CD8-positive, alpha-beta memory T cell (primary cell): ENCODE results near the gene EPN3. TPM values are rescaled to one million over a fixed set of nuclear protein-coding genes. Genes with fewer than 3 reads are reported as not detected.

Experiments used
- CTCF ChIA-PET: fragments of 350-600 bp; sonication (Branson Sonifier 250); formaldehyde crosslinking; loops from one replicate; lab custom pipeline; 2021; ENCODE audit warnings: antibody characterized with exemption; lab: Charles Lee
- POLR2A ChIA-PET: fragments of 350-600 bp; sonication (Branson Sonifier 250); formaldehyde crosslinking; loops from one replicate; lab custom pipeline; 2021; ENCODE audit warnings: antibody characterized with exemption; lab: Charles Lee
- DNase-seq, 5 donors: peaks; one replicate each; pipeline versions ENCODE4 v3.0.0 to v3.0.0-alpha.2; 2020 to 2022; ENCODE audit warnings: mixed read lengths in 1 of 5
- H3K27ac ChIP-seq: one replicate; pipeline ENCODE4 v1.7.0; 2013; ENCODE audit warnings: low read depth, mild to moderate bottlenecking, low read length, moderate library complexity
- H3K27me3 ChIP-seq: 2 replicates; pipeline ENCODE4 v1.7.0; 2013; ENCODE audit warnings: low read length, mild to moderate bottlenecking; ENCODE audit not compliant: insufficient read depth, poor library complexity, severe bottlenecking
- H3K36me3 ChIP-seq: 2 replicates; pipeline ENCODE4 v1.7.0; 2013; ENCODE audit warnings: mild to moderate bottlenecking, low read length, moderate library complexity; ENCODE audit not compliant: insufficient read depth
- H3K4me1 ChIP-seq: 2 replicates; pipeline ENCODE4 v1.7.0; 2013; ENCODE audit warnings: mild to moderate bottlenecking, low read length, moderate library complexity; ENCODE audit not compliant: insufficient read depth
- H3K4me3 ChIP-seq: 2 replicates; pipeline ENCODE4 v1.7.0; 2013; ENCODE audit warnings: mild to moderate bottlenecking, low read length
- H3K9me3 ChIP-seq: 2 replicates; pipeline ENCODE4 v1.7.0; 2013; ENCODE audit warnings: mild to moderate bottlenecking, low read length
- H3K27ac Mint-ChIP-seq, 8 donors: one replicate each; pipeline ENCODE4 v1.8.0; 2020 to 2021; ENCODE audit warnings: mixed read lengths in 8 of 8, mild to moderate bottlenecking in 6 of 8, inconsistent platforms in 3 of 8, moderate library complexity in 3 of 8
- H3K27me3 Mint-ChIP-seq, 2 donors: one replicate each; pipeline ENCODE4 v1.8.0; 2020 to 2021; ENCODE audit warnings: mixed read lengths in 2 of 2, mild to moderate bottlenecking in 1 of 2, moderate library complexity in 1 of 2
- H3K36me3 Mint-ChIP-seq, 3 donors: one replicate each; pipeline ENCODE4 v1.8.0; 2020 to 2021; ENCODE audit warnings: mixed read lengths in 3 of 3, inconsistent platforms in 1 of 3, mild to moderate bottlenecking in 1 of 3
- H3K4me1 Mint-ChIP-seq, 3 donors: one replicate each; pipeline ENCODE4 v1.8.0; 2020 to 2021; ENCODE audit warnings: mixed read lengths in 3 of 3, inconsistent platforms in 1 of 3, mild to moderate bottlenecking in 1 of 3
- H3K4me3 Mint-ChIP-seq, 7 donors: one replicate each; pipeline ENCODE4 v1.8.0; 2020 to 2021; ENCODE audit warnings: mixed read lengths in 7 of 7, mild to moderate bottlenecking in 6 of 7, moderate library complexity in 4 of 7, inconsistent platforms in 2 of 7
- H3K9me3 Mint-ChIP-seq, 5 donors: one replicate each; pipeline ENCODE4 v1.8.0; 2020 to 2022; ENCODE audit warnings: mixed read lengths in 5 of 5, mild to moderate bottlenecking in 3 of 5, moderate library complexity in 2 of 5, inconsistent platforms in 1 of 5
- polyA plus RNA-seq: library from polyadenylated mRNA; unstranded; fragments of 300-500 nt; fragmentation: Illumina TruSeq; gene quantifications from one replicate; pipeline ENCODE4 v1.2.3, GENCODE V29; 2021
- total RNA-seq, 2 experiments: library from RNA; stranded (reverse); gene quantifications; one replicate each; pipeline ENCODE4 v1.2.3, GENCODE V29; 2021

The EPN3 gene
- total and polyA plus RNA-seq, 3 experiments from 2014 or later, result not detected

DNA sequence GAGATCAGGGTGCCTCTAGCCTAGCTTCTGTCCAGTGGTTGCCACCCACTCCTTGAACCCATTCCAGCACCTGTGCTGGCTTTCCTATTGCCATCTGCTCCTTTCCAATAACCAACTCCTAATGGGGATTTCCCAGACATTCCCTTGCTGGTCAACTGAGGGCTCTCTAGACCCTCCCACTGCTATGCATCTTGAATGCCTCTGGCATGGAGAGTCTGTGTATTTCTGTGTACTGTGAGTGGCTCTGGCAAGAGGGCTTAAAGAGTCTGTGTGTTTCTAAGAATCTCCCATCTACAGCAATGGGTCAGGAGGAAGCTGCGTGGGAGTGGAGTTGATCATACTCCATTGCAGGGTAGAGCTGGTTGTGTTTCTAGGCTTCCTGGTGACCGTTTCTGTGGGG lies 11.0 kb upstream of the EPN3 start:
- no peaks in the 10 kb centered on the region for H3K27me3 ChIP-seq
- POLR2A ChIA-PET, result no interaction called here

DNA sequence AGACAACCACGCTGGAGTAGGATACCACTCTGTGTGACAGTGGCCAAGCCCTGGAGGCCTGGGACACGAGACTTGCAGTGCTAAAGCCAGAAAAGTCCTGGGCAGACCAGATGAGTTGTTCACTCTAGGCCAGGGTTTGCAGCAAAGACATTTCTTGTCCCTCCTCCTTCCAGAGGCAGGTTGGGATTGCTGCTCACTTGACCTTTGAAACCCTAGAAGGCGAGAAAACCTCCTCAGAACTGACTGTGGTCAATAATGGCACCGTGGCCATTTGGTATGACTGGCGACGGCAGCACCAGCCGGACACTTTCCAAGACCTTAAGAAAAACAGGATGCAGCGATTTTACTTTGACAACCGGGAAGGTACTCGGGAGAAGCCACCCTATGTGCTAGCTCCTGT lies 9.8 kb upstream of the EPN3 start:
- DNase-seq, result no peak
- no peaks in the 10 kb centered on the region for H3K36me3 ChIP-seq
- no peaks in the 10 kb centered on the region for H3K27me3 ChIP-seq
- H3K9me3 ChIP-seq, result no peaks in the 10 kb centered on the region
- no peaks in the 10 kb centered on the region for H3K36me3 Mint-ChIP-seq
- H3K27ac Mint-ChIP-seq, result no peak overlapping the region
- H3K27me3 Mint-ChIP-seq, result peaks cover 0 to 5% of the 10 kb centered on the region in 2 donors
- H3K9me3 Mint-ChIP-seq, result no peaks in the 10 kb centered on the region
- H3K4me3 Mint-ChIP-seq, result no peak overlapping the region
- H3K4me1 ChIP-seq, result no peaks in the 10 kb centered on the region
- ChIA-PET CTCF (no interaction called here), POLR2A (no interaction called here)
- no peak overlapping the region for H3K27ac ChIP-seq
- no peaks in the 10 kb centered on the region for H3K4me1 Mint-ChIP-seq
- no peak overlapping the region for H3K4me3 ChIP-seq

More for the DNA sequence above, 11.0 kb upstream of the EPN3 start:
- no peak overlapping the region for H3K4me3 ChIP-seq
- CTCF ChIA-PET, result no interaction called here
- H3K4me1 ChIP-seq, result no peaks in the 10 kb centered on the region
- no peak for DNase-seq
- Mint-ChIP-seq H3K27ac (no peak overlapping the region), H3K36me3 (no peaks in the 10 kb centered on the region), H3K4me3 (no peak overlapping the region), H3K9me3 (no peaks in the 10 kb centered on the region), H3K27me3 (peaks cover 0 to 4% of the 10 kb centered on the region in 2 donors), H3K4me1 (no peaks in the 10 kb centered on the region)
- H3K9me3 ChIP-seq, result no peaks in the 10 kb centered on the region
- no peak overlapping the region for H3K27ac ChIP-seq
- no peaks in the 10 kb centered on the region for H3K36me3 ChIP-seq

- DNase-seq, result no peak
- ChIA-PET CTCF (no interaction called here), POLR2A (no interaction called here)
- Histone ChIP-seq H3K27me3 (no peaks in the 10 kb centered on the region), H3K4me3 (no peak overlapping the region), H3K4me1 (no peaks in the 10 kb centered on the region), H3K9me3 (no peaks in the 10 kb centered on the region), H3K27ac (no peak overlapping the region), H3K36me3 (no peaks in the 10 kb centered on the region)
- no peaks in the 10 kb centered on the region for H3K36me3 Mint-ChIP-seq
- H3K27me3 Mint-ChIP-seq, result peaks cover 2 to 5% of the 10 kb centered on the region in 2 donors
- no peak overlapping the region for H3K27ac Mint-ChIP-seq
- no peaks in the 10 kb centered on the region for H3K9me3 Mint-ChIP-seq
- no peaks in the 10 kb centered on the region for H3K4me1 Mint-ChIP-seq
- H3K4me3 Mint-ChIP-seq, result no peak overlapping the region
Observed at GRCh38 chr17:50523208-50523607, 9.3 kb upstream of the EPN3 start.

GRCh38 chr17:50524838-50525237 lies 7.7 kb upstream of the EPN3 start:
- Histone ChIP-seq H3K9me3 (no peaks in the 10 kb centered on the region), H3K36me3 (no peaks in the 10 kb centered on the region), H3K4me1 (no peaks in the 10 kb centered on the region), H3K4me3 (no peak overlapping the region), H3K27me3 (peaks cover 6% of the 10 kb centered on the region), H3K27ac (no peak overlapping the region)
- Mint-ChIP-seq H3K36me3 (no peaks in the 10 kb centered on the region), H3K27ac (no peak overlapping the region), H3K4me1 (no peaks in the 10 kb centered on the region), H3K4me3 (no peak overlapping the region), H3K9me3 (no peaks in the 10 kb centered on the region), H3K27me3 (peaks cover 9 to 18% of the 10 kb centered on the region in 2 donors)
- POLR2A ChIA-PET, result no interaction called here
- CTCF ChIA-PET, result no interaction called here
- DNase-seq, result no peak

DNA sequence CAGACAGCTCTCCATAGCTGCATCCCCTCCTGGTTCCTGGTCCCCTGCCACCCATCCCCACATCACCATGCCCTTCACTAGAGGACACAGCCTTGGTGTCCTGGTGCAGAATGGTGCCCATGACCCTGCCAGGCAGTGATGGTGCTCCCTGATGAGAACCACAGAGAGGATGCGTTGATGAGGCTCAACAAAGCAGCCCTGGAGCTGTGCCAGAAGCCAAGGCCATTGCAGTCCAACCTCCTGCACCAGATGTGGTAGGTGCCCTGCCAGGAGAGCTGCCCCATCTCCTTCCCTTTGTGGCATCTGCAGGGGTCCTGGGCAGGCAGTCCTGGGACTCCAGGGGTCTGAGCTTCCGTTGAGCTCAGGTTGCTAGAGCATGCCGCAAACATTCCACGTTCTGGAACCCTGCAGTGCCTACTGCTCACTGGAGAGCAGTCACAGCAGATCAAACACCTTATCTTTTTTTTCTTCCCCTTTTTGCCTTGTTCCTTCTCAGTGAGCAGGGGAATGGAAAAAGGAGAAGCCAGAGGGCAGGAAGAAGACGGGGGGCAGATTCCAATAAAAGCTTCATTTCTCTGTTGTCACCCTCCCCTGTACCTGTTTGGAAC lies 5.3 kb upstream of the EPN3 start:
- H3K9me3 Mint-ChIP-seq, result no peaks in the 10 kb centered on the region
- no peak overlapping the region for H3K4me3 Mint-ChIP-seq
- peaks cover 0 to 8% (median 0%) of the 10 kb centered on the region in 3 donors for H3K4me1 Mint-ChIP-seq
- no peaks in the 10 kb centered on the region for H3K9me3 ChIP-seq
- H3K27ac ChIP-seq, result no peak overlapping the region
- no peak overlapping the region for H3K27ac Mint-ChIP-seq
- CTCF ChIA-PET, result interaction anchor here (1.3 kb wide), 1 partner anchor 15 kb away, joined by 3 read pairs; no protein-coding TSS in a partner anchor
- H3K4me3 ChIP-seq, result no peak overlapping the region
- no peaks in the 10 kb centered on the region for H3K4me1 ChIP-seq
- no peaks in the 10 kb centered on the region for H3K36me3 ChIP-seq
- H3K27me3 ChIP-seq, result peaks cover 29% of the 10 kb centered on the region
- POLR2A ChIA-PET, result no interaction called here
- no peak for DNase-seq
- H3K27me3 Mint-ChIP-seq, result peaks cover 29 to 42% of the 10 kb centered on the region in 2 donors
- H3K36me3 Mint-ChIP-seq, result no peaks in the 10 kb centered on the region

DNA sequence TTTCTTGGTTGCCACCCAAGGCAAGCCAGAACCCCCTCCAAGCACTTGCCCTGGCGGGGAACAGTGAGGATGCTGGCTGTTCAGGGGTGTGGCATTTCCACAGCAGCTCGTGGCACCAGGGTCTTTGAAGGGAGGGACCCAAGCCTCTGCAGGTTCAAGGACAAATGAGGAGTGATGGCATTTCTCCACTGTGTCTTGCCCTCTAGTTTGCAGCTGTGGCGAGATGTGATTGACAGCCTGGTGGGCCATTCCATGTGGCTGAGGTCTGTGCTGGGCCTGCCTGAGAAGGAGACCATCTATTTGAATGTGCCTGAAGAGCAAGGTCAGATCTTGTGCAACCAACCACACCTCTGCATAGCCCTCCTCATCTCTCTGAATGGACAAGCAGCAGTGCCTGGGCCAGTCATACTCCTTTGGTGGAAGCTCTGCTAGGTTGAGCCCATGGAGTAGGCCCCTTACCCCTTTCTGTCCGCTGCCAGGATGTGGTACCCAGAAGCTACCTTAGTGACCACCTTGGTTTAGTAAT lies 4.5 kb upstream of the EPN3 start:
- POLR2A ChIA-PET, result no interaction called here
- CTCF ChIA-PET, result interaction anchor here (1.3 to 1.8 kb wide), 2 partner anchors 11 to 14 kb away, joined by 3 to 5 read pairs; no protein-coding TSS in a partner anchor
- no peaks in the 10 kb centered on the region for H3K36me3 Mint-ChIP-seq
- H3K4me3 Mint-ChIP-seq, result no peak overlapping the region
- no peaks in the 10 kb centered on the region for H3K36me3 ChIP-seq
- H3K27ac ChIP-seq, result no peak overlapping the region
- H3K27me3 Mint-ChIP-seq, result peaks cover 35 to 49% of the 10 kb centered on the region in 2 donors
- H3K9me3 ChIP-seq, result no peaks in the 10 kb centered on the region
- H3K4me1 ChIP-seq, result no peaks in the 10 kb centered on the region
- H3K4me3 ChIP-seq, result no peak overlapping the region
- DNase-seq, result no peak
- peaks cover 0 to 13% (median 0%) of the 10 kb centered on the region in 3 donors for H3K4me1 Mint-ChIP-seq
- no peak overlapping the region for H3K27ac Mint-ChIP-seq
- no peaks in the 10 kb centered on the region for H3K9me3 Mint-ChIP-seq
- H3K27me3 ChIP-seq, result peaks cover 37% of the 10 kb centered on the region

DNA sequence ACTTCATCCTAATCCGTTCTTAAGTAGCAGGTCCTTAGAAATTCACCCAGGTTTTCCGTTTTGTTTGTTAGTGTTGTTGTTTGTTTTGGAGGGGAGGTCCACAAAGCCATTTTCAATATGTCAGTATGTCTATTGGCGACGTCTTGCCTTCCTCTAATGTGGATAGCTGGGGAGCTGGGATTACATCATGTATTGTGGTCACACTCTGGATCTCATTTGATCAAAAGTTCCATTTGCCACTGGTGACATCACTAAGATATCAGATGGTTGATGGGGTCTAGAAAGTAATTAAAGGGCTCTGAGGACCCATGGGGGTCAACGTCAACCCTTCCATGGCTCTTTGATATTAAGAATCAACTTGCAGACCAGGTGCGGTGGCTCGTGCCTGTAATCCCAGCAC lies 2.7 kb upstream of the EPN3 start:
- H3K9me3 ChIP-seq, result no peaks in the 10 kb centered on the region
- ChIA-PET POLR2A (no interaction called here), CTCF (no interaction called here)
- no peak for DNase-seq
- Mint-ChIP-seq H3K4me3 (no peak overlapping the region), H3K27ac (no peak overlapping the region), H3K4me1 (peaks cover 0 to 24% (median 4%) of the 10 kb centered on the region in 3 donors), H3K36me3 (no peaks in the 10 kb centered on the region), H3K27me3 (peaks cover 45 to 64% of the 10 kb centered on the region in 2 donors), H3K9me3 (no peaks in the 10 kb centered on the region)
- no peak overlapping the region for H3K27ac ChIP-seq
- peaks cover 44% of the 10 kb centered on the region for H3K27me3 ChIP-seq
- no peaks in the 10 kb centered on the region for H3K4me1 ChIP-seq
- H3K36me3 ChIP-seq, result no peaks in the 10 kb centered on the region
- H3K4me3 ChIP-seq, result no peak overlapping the region

DNA sequence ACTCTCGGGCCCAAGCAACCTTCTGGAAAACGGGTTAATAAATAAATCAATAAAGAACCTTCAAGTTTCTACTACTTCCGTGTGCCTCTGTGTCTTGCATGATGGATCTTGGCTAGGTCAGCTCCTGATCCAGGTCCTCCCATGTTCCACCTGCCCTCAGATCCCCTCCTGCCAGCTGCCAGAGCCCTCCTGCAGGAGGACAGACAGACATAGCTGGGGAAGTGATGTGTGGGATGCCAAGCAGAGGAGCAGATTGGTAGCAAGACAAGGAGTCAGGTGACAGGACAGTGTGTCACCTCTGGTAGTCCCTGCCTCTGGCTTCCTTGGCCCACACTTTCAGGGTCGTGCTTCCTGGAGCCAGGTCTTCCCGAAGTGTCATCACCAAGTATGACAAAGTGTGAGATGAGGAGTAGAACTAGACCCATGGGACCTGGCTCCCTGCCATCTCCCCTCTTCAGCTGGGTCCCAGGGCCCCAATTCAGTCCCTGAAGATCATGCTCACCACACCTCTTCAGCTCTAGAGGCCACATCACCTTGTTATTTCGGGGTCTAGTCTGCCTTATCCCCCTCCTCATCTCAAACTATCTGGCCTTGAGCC lies 1.0 kb upstream of the EPN3 start:
- Mint-ChIP-seq H3K27ac (no peak overlapping the region), H3K9me3 (no peaks in the 10 kb centered on the region), H3K27me3 (peaks cover 56 to 72% of the 10 kb centered on the region in 2 donors), H3K4me1 (peaks cover 0 to 24% (median 4%) of the 10 kb centered on the region in 3 donors), H3K4me3 (no peak overlapping the region), H3K36me3 (no peaks in the 10 kb centered on the region)
- Histone ChIP-seq H3K27ac (no peak overlapping the region), H3K9me3 (no peaks in the 10 kb centered on the region), H3K27me3 (peaks cover 44% of the 10 kb centered on the region), H3K36me3 (no peaks in the 10 kb centered on the region), H3K4me3 (no peak overlapping the region), H3K4me1 (no peaks in the 10 kb centered on the region)
- CTCF ChIA-PET, result no interaction called here
- POLR2A ChIA-PET, result no interaction called here
- no peak for DNase-seq
